GM18498 (cell line): Measurements from ENCODE around the gene PSD4.

ENCODE experiments used
- ATAC-seq: cut with Tn5 transposase; IDR thresholded peaks from one replicate; pipeline ENCODE4 v1.9.1; 2021; ENCODE audit warnings: mild to moderate bottlenecking, moderate library complexity; ENCODE audit not compliant: unreplicated experiment

Gene PSD4

GRCh38 chr2:113173542-113174375 is at the start of gene PSD4:
TSS of gene PSD4 (plus strand) at chr2:113173971. CDS start at chr2:113182457, 8,486 bp downstream.
- peak; percentile 80 for ATAC-seq

DNA sequence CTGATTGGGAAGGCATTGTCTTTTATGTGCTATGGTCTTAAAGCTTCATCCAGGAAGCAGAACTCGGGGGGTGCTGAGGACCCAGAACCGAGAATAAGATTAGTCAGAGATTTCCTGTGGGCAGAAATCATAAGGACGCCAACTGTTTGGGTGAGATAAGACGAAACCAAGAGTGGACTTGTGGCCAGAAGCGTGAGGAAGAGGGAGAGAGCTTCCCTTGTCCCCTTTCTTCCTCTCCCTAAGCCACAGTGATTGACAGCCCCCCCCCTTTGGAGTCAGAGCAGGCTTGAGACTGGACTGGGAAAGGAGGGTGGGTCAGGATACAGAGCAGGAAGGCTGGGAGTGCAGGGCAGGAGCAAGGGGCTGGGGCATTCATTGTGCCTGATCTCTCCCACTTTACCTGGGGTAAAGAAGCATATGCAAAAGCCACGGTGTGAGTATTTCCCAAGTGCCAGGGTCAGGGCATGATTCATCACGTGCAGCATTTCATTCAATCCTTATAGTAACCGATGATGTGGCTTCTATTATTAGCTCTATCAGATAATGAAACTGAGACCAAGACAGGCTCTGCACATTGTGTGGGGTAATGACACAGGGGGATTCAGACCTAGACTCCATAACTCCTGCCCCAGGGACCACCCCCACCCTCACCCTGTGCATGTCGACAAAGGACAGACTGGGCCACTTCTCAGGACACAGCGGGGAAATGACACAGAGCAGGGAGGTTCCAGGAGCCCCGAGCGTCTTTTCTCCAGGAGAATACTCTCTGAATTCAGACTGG is 49.4 kb upstream of the PSD4 start:
- ATAC-seq: peak; percentile 55

GRCh38 chr2:113124984-113125855 is 48.6 kb upstream of the PSD4 start:
- ATAC-seq: no peak

DNA sequence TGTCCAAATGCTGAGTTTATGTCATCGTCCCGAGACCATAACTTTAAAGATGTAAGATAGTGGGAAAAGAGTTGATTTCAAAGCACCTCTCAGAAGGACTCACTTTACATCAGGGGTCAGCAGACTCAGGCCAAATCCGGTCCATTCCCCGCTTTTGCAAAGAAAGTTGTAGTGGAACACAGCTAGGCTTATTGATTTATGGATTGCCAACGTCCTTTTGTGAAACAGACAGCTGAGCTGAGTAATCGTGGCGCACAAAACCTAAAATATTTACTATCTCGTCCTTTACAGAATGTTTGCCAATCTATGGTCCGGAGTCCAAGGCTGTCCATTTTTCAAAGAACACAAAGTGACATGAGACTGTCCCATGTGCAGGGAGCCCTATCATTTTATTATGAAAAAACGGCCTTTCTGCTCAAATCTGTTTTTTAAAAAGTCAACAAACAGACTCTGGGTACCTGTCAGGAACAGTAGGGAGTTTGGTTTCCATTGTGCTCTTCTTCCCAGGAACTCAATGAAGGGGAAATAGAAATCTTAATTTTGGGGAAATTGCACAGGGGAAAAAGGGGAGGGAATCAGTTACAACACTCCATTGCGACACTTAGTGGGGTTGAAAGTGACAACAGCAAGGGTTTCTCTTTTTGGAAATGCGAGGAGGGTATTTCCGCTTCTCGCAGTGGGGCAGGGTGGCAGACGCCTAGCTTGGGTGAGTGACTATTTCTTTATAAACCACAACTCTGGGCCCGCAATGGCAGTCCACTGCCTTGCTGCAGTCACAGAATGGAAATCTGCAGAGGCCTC is 46.7 kb upstream of the PSD4 start, which contains the start of gene IL1RN:
TSS of gene IL1RN (plus strand) at position 754 of the 801 bp plus-strand sequence. CDS start at position 781, 27 bp downstream.
- no peak for ATAC-seq

GRCh38 chr2:113127646-113128570 is 45.9 kb upstream of the PSD4 start:
- ATAC-seq: no peak

DNA sequence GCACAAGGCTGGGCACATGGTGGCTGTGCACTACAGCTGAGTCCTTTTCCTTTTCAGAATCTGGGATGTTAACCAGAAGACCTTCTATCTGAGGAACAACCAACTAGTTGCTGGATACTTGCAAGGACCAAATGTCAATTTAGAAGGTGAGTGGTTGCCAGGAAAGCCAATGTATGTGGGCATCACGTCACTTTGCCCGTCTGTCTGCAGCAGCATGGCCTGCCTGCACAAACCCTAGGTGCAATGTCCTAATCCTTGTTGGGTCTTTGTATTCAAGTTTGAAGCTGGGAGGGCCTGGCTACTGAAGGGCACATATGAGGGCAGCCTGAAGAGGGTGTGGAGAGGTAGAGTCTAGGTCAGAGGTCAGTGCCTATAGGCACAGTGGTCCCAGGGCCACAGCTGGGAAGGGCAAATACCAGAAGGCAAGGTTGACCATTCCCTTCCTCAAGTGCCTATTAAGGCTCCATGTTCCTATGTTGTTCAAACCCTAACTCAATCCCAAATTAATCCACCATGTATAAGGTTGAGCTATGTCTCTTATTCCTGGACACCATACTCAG is 44.2 kb upstream of the PSD4 start:
- ATAC-seq: no peak

- no peak for ATAC-seq
These were observed 42.2 kb upstream of the PSD4 start for GRCh38 chr2:113131352-113132185.

- ATAC-seq: no peak
These were observed 41.3 kb upstream of the PSD4 start for GRCh38 chr2:113132414-113133021.

GRCh38 chr2:113133704-113134598 is 39.8 kb upstream of the PSD4 start:
- ATAC-seq: no peak

GRCh38 chr2:113134717-113135116 is 39.1 kb upstream of the PSD4 start:
- no peak for ATAC-seq

- ATAC-seq: no peak
These were observed 38.5 kb upstream of the PSD4 start for GRCh38 chr2:113135317-113135716.

DNA sequence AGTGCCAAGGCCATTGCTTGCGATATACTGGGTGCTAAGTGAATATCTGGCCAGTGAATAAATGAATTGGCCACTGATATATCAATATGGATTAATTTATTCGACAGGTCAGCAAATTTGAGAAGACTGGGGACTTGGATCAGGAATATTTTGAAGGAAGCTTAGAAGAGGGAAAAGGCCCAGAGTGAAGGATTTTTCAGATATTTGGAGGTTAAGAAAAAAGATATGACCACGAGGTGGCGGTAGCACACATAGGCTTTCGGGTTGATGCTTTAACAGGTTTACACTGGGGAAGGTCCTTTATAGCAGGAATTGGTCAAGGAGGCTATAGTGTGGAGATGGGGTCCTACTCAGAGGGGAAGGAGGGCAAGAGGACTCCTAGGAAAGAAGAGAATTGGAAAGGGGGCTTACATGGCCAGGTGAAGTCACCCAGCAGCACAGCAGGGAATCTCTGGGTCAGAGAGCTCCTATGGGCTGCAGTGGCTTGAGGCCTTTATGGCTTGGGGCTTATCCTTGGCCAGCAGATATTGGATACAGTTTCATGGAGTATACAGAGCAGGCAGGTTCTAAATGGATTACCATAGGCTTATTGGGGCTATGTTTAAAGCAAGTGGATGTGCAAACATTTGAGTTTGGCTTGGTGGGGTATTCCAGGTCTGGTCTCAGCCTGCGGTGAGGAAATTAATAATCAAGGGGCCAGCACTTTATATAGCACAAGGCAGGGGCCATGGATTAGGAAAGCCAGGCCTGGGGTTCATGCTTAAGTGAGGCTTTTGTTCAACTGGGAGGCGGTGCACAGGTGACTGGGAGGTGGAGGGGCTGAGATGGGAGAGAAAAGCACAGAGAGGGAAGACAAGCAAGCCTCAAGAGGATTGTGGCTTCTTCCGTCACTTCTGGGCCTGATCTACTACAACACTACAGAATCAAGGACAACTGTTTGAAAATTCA is 36.7 kb upstream of the PSD4 start:
- no peak for ATAC-seq

GRCh38 chr2:113137827-113138226 is 35.9 kb upstream of the PSD4 start:
- ATAC-seq: no peak

DNA sequence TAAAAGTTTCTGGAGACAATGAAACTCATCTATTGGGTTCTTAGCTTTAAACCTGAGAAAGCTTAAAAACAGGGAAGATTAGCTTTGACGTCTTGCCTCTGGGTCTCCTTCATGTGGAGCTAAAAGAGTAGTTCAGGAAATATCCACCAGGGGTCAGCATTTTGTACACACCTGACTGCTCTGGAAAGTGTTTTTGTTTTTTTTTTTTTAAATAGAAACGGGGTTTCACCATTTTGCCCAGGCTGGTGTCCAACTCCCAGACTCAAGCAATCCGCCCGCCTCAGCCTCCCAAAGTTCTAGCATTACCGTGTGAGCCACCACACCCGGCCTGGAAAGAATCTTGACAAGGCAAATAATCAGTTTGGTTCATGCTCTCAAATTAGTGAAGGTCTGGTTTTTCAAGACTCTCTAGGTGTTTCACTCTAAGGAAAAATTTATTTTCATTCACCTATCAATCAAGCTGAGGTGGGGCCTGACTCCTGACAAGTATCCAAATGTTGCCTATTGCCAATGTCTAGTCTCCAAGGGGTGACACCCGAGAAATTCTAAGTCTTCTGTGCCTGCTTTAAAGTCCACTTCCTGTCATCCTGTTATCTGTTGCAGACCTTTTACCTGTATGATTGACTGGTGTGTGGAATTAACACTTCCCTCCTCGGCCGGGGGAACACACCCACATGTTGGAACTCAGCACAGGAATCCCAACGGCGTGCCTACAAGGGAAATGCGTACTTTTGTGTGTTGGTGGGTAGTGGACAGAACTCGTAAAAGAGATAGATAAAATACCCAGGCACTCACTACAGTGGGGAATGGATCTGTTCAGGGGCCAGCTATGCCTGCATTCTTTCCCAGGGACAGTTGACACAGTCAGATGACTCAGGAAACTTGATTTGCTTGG is 35.1 kb upstream of the PSD4 start:
- ATAC-seq: no peak
